Sigmoid colon (tissue), 7 donors: Measurements from ENCODE around the gene LRP1B. TPM values are rescaled to one million over a fixed set of nuclear protein-coding genes. Genes with fewer than 3 reads are reported as not detected.

Experiments
- DNase-seq: peaks from one replicate; pipeline ENCODE4 v3.0.0-alpha.2; 2019
- H3K27ac ChIP-seq, 4 donors: fragments of 200-600 bp; sonication (generic); one replicate each; pipeline ENCODE4 v1.5.1; 2016 to 2019; ENCODE audit warnings: mild to moderate bottlenecking in 1 of 4
- H3K27me3 ChIP-seq, 3 donors: fragments of 200-600 bp; sonication (generic); one replicate each; pipeline ENCODE4 v1.5.1; 2019; ENCODE audit warnings: mild to moderate bottlenecking in 1 of 3
- H3K36me3 ChIP-seq, 4 donors: fragments of 200-600 bp; sonication (generic); one replicate each; pipeline ENCODE4 v1.5.1; 2016 to 2019
- H3K4me1 ChIP-seq, 4 donors: fragments of 200-600 bp; sonication (generic); one replicate each; pipeline ENCODE4 v1.5.1; 2017 to 2019
- H3K4me3 ChIP-seq, 4 donors: fragments of 200-600 bp; sonication (generic); one replicate each; pipeline ENCODE4 v1.5.1; 2017 to 2019; ENCODE audit warnings: mild to moderate bottlenecking in 2 of 4, moderate library complexity in 1 of 4
- H3K9me3 ChIP-seq, 4 donors: fragments of 200-600 bp in 3 of 4; sonication (generic) in 3 of 4; one replicate each; pipeline versions ENCODE4 v1.5.1 to v1.6.1; 2013 to 2019
- EP300 ChIP-seq, 4 donors: sonication (generic); formaldehyde crosslinking; IDR thresholded peaks; one replicate each; pipeline ENCODE4 v1.6.1; 2017; ENCODE audit warnings: antibody characterized with exemption in 4 of 4
- POLR2A ChIP-seq, 2 donors: fragments of 450-650 bp; IDR thresholded peaks; one replicate each; pipeline ENCODE4 v1.6.1; 2016; ENCODE audit warnings: antibody characterized with exemption in 2 of 2, mild to moderate bottlenecking in 2 of 2, moderate library complexity in 2 of 2
- POLR2AphosphoS5 ChIP-seq, 4 donors: sonication (generic); formaldehyde crosslinking; IDR thresholded peaks; one replicate each; pipeline ENCODE4 v1.6.1; 2017; ENCODE audit warnings: antibody characterized with exemption in 4 of 4
- WGBS, 2 donors: extraction: QIAGEN DNeasy Blood & Tissue Kit; methylation state at CpG; one replicate each; pipeline ENCODE4 v1.1.7; 2013; 5-methylcytosine and 5-hydroxymethylcytosine counted together
- intact Hi-C: fragments of 100-400 bp; cut with DNase I; formaldehyde crosslinking; loops from one replicate; pipeline ENCODE4 v1.15.1; 2023
- polyA plus RNA-seq, 3 donors: library from polyadenylated mRNA; stranded (reverse); fragments of 200-250 nt; gene quantifications; one replicate each; pipeline ENCODE4 v1.2.3, GENCODE V29; 2013
- total RNA-seq, 4 donors: library from RNA; depleted of rRNA; stranded (reverse); fragments of >200 nt; gene quantifications; one replicate each; pipeline ENCODE4 v1.1.0, GENCODE V29; 2016
- TF ChIP-seq, protein P1 (sequence below), 4 experiments: fragments of 450-650 bp in 3 of 4; fragments of 200-600 bp in 1 of 4; IDR thresholded peaks; one replicate each; pipeline ENCODE4 v1.5.1; 2016 to 2019; ENCODE audit warnings: antibody characterized with exemption in 4 of 4, mild to moderate bottlenecking in 3 of 4, moderate library complexity in 2 of 4
- donor health status: healthy with polysubstance abuse.
- donor health status: Bipolar disorder and iron deficiency.
- donor health status: healthy.

The LRP1B gene
- total and polyA plus RNA-seq, 7 donors, result 0.06 to 5.1 (median 2.0) TPM; not detected in 1

- H3K27ac ChIP-seq, result no peak overlapping the region
- H3K4me1 ChIP-seq, result no peaks in the 10 kb centered on the region
- no peak for DNase-seq
- intact Hi-C loops, result no loop called here
- TF ChIP-seq, protein P1, sequence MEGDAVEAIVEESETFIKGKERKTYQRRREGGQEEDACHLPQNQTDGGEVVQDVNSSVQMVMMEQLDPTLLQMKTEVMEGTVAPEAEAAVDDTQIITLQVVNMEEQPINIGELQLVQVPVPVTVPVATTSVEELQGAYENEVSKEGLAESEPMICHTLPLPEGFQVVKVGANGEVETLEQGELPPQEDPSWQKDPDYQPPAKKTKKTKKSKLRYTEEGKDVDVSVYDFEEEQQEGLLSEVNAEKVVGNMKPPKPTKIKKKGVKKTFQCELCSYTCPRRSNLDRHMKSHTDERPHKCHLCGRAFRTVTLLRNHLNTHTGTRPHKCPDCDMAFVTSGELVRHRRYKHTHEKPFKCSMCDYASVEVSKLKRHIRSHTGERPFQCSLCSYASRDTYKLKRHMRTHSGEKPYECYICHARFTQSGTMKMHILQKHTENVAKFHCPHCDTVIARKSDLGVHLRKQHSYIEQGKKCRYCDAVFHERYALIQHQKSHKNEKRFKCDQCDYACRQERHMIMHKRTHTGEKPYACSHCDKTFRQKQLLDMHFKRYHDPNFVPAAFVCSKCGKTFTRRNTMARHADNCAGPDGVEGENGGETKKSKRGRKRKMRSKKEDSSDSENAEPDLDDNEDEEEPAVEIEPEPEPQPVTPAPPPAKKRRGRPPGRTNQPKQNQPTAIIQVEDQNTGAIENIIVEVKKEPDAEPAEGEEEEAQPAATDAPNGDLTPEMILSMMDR (IDR thresholded peaks at IDR 0.05), result no peak
- TF ChIP-seq POLR2A (IDR thresholded peaks at IDR 0.05) (no peak), POLR2AphosphoS5 (IDR thresholded peaks at IDR 0.05) (no peak), EP300 (IDR thresholded peaks at IDR 0.05) (no peak)
- no peaks in the 10 kb centered on the region for H3K36me3 ChIP-seq
- no peaks in the 10 kb centered on the region for H3K27me3 ChIP-seq
- no peak overlapping the region for H3K4me3 ChIP-seq
- 52 to 65% methylated on average over 2 of the region's 2 CpGs for WGBS, 2 donors
- no peaks in the 10 kb centered on the region for H3K9me3 ChIP-seq
These were observed 1601.1 kb downstream of the LRP1B start for GRCh38 chr2:140529706-140530105.

DNA sequence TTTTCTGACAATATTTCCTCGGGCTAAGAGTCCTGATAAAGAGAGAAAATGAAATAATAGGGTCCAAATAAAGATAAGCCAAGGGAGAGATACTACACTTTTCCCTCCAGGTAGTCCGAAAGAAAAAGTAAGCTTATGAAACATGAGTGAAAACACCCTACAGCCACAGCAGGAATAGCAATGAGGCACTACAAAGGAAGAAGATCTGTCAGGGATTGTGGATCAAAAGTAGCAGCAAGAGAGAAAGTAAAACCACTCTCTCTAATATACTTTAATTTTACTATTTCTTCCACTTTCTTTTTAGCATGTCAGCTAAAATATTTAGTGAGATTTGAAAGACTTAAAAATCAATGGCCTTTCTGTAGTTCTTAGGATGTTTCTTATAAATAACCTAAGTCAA lies 1601.8 kb downstream of the LRP1B start:
- Histone ChIP-seq H3K27ac (no peak overlapping the region), H3K4me1 (no peaks in the 10 kb centered on the region), H3K27me3 (no peaks in the 10 kb centered on the region), H3K9me3 (no peaks in the 10 kb centered on the region), H3K36me3 (no peaks in the 10 kb centered on the region), H3K4me3 (no peak overlapping the region)
- intact Hi-C loops, result no loop called here
- DNase-seq, result no peak
- TF ChIP-seq, protein P1 (IDR thresholded peaks at IDR 0.05), result no peak
- TF ChIP-seq EP300 (IDR thresholded peaks at IDR 0.05) (no peak), POLR2AphosphoS5 (IDR thresholded peaks at IDR 0.05) (no peak), POLR2A (IDR thresholded peaks at IDR 0.05) (no peak)
- whole genome bisulfite sequencing, 2 donors, result 54 to 78% methylated on average over 2 of the region's 2 CpGs

GRCh38 chr2:140526575-140526974 lies 1604.2 kb downstream of the LRP1B start:
- H3K27me3 ChIP-seq, result no peaks in the 10 kb centered on the region
- H3K9me3 ChIP-seq, result no peaks in the 10 kb centered on the region
- TF ChIP-seq, protein P1 (IDR thresholded peaks at IDR 0.05), result no peak
- TF ChIP-seq EP300 (IDR thresholded peaks at IDR 0.05), result no peak
- no peak for TF ChIP-seq POLR2A (IDR thresholded peaks at IDR 0.05)
- TF ChIP-seq POLR2AphosphoS5 (IDR thresholded peaks at IDR 0.05), result no peak
- no peaks in the 10 kb centered on the region for H3K4me1 ChIP-seq
- no peak for DNase-seq
- no peak overlapping the region for H3K27ac ChIP-seq
- H3K4me3 ChIP-seq, result no peak overlapping the region
- intact Hi-C loops, result no loop called here
- H3K36me3 ChIP-seq, result no peaks in the 10 kb centered on the region

DNA sequence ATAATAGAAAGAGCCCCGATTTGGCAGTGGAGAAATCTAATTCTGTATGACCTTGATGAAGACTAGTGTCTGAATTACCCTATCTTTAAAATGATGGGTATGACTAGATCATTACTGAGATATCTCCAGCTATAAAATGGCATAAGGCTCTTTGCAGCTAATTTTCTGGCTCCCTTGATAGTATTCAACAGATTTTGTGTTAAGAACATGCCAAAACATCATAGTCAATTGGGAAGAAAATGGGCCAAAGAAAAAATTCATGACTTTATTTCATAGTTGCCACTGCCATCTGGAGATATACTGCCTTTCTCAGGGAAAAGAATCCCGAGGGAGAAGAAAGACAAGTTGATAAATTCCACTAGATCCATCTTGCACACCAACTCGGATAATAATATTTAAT lies 1618.7 kb downstream of the LRP1B start:
- Histone ChIP-seq H3K9me3 (no peaks in the 10 kb centered on the region), H3K27ac (no peak overlapping the region), H3K36me3 (no peaks in the 10 kb centered on the region), H3K4me1 (no peaks in the 10 kb centered on the region), H3K27me3 (no peaks in the 10 kb centered on the region), H3K4me3 (no peak overlapping the region)
- intact Hi-C loops, result no loop called here
- 58 to 73% methylated on average over 3 of the region's 3 CpGs for WGBS, 2 donors
- no peak for TF ChIP-seq POLR2A (IDR thresholded peaks at IDR 0.05)
- DNase-seq, result no peak

DNA sequence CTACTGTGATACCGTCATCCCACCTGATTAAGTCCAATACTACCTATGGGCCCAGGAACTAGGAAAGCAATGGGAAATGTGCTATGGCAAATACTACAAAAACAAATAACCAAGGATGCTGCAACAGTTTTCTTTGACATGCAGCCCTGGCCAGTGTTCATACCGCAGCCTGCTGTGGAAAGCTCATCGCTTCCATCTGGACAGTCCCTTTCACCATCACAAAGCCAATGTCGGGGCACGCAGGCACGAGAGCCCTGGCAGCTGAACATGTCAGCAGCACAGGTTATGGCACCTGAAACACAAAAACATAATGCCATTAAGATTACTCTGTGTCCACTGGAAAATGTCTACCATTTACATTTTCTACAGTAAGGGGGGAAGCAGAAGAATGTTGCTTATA lies 1621.1 kb downstream of the LRP1B start:
- DNase-seq, result no peak
- WGBS, 2 donors, result 94 to 97% methylated on average over 6 of the region's 6 CpGs

GRCh38 chr2:140508756-140509155 lies 1622.1 kb downstream of the LRP1B start:
- no peaks in the 10 kb centered on the region for H3K4me1 ChIP-seq
- no peak overlapping the region for H3K27ac ChIP-seq
- 37 to 62% methylated on average over 4 of the region's 4 CpGs for WGBS, 2 donors
- TF ChIP-seq POLR2A (IDR thresholded peaks at IDR 0.05) (no peak), POLR2AphosphoS5 (IDR thresholded peaks at IDR 0.05) (no peak), EP300 (IDR thresholded peaks at IDR 0.05) (no peak)
- TF ChIP-seq, protein P1 (IDR thresholded peaks at IDR 0.05), result no peak
- no peaks in the 10 kb centered on the region for H3K36me3 ChIP-seq
- intact Hi-C loops, result no loop called here
- H3K4me3 ChIP-seq, result no peak overlapping the region
- no peak for DNase-seq
- no peaks in the 10 kb centered on the region for H3K9me3 ChIP-seq
- no peaks in the 10 kb centered on the region for H3K27me3 ChIP-seq

More for the DNA sequence above, 1621.1 kb downstream of the LRP1B start:
- Histone ChIP-seq H3K4me3 (no peak overlapping the region), H3K9me3 (no peaks in the 10 kb centered on the region), H3K36me3 (no peaks in the 10 kb centered on the region), H3K27me3 (no peaks in the 10 kb centered on the region), H3K4me1 (no peaks in the 10 kb centered on the region), H3K27ac (no peak overlapping the region)
- TF ChIP-seq POLR2AphosphoS5 (IDR thresholded peaks at IDR 0.05), result no peak
- intact Hi-C loops, result no loop called here
